Measurements from ENCODE around the gene MB21D2. TPM values are rescaled to one million over a fixed set of nuclear protein-coding genes. Genes with fewer than 3 reads are reported as not detected.

The MB21D2 gene
- total and polyA plus RNA-seq, 2 experiments from 2014 or later, result 8.1 to 35.9 TPM

DNA sequence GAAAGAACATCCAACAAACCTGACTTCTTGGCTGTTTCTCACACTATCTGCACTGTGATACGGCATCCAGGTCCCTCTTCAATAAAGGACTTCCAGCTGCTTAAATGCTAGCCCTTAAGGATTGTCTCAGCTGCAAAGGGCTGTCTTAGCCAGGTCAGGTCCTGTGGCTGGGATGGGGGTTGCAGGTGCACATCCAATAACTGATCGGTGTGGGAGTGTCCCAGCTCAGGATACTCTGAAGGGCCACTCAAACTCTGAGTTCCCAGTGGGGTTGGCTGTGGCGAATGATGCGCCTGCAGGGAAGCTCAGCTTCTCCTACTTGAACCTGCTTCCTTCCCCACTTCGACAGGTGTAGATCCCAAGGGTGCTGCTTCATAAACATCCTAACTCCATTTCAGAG lies 115.7 kb downstream of the MB21D2 start (continued):
- TF ChIP-seq, protein P1, sequence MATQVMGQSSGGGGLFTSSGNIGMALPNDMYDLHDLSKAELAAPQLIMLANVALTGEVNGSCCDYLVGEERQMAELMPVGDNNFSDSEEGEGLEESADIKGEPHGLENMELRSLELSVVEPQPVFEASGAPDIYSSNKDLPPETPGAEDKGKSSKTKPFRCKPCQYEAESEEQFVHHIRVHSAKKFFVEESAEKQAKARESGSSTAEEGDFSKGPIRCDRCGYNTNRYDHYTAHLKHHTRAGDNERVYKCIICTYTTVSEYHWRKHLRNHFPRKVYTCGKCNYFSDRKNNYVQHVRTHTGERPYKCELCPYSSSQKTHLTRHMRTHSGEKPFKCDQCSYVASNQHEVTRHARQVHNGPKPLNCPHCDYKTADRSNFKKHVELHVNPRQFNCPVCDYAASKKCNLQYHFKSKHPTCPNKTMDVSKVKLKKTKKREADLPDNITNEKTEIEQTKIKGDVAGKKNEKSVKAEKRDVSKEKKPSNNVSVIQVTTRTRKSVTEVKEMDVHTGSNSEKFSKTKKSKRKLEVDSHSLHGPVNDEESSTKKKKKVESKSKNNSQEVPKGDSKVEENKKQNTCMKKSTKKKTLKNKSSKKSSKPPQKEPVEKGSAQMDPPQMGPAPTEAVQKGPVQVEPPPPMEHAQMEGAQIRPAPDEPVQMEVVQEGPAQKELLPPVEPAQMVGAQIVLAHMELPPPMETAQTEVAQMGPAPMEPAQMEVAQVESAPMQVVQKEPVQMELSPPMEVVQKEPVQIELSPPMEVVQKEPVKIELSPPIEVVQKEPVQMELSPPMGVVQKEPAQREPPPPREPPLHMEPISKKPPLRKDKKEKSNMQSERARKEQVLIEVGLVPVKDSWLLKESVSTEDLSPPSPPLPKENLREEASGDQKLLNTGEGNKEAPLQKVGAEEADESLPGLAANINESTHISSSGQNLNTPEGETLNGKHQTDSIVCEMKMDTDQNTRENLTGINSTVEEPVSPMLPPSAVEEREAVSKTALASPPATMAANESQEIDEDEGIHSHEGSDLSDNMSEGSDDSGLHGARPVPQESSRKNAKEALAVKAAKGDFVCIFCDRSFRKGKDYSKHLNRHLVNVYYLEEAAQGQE (IDR thresholded peaks at IDR 0.05; ENCODE audit: unreplicated experiment), result no peak
- no peak for TF ChIP-seq ETS1 (IDR thresholded peaks at IDR 0.05)

DNA sequence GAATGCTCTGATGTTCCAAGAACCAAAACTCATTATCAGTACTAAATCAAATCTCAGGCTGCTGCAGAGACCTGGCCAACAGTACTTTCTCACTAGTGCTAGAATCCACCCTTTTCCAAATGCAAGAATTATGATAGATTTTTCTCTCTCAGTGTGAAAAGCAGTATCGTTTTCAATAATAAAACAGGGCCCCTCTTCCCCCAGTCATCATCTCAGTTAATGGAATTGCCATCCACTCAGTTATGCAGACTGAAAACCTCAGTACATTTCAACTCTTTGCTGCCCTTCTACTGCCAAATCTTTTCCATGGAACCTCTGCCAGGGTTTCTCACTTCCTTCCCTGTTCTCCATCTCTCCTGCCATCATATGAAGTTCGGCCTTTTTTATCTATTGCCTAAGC lies 117.9 kb downstream of the MB21D2 start:
- H3K27me3 ChIP-seq (ENCODE audit: insufficient read depth), result no peaks in the 10 kb centered on the region
- ATAC-seq (no peak), DNase-seq (ENCODE audit: low spot score) (no peak)
- Mint-ChIP-seq H3K27me3 (ENCODE audit: insufficient read depth, low read depth, poor library complexity) (no peaks in the 10 kb centered on the region), H3K4me3 (no peak overlapping the region), H3K27ac (no peak overlapping the region), H3K36me3 (ENCODE audit: low read depth) (peaks cover 20% of the 10 kb centered on the region), H3K4me1 (0 out of 3 replicates have a peak, but pooled peaks cover 4% of the 10 kb centered on the region), H3K9me3 (no peaks in the 10 kb centered on the region)
- no peaks in the 10 kb centered on the region for H3K36me3 ChIP-seq (ENCODE audit: insufficient read depth)
- H3K4me2 ChIP-seq, result no peak overlapping the region
- no peaks in the 10 kb centered on the region for H3K9me2 ChIP-seq (ENCODE audit: insufficient read depth)
- H3K27ac ChIP-seq (ENCODE audit: low read depth), result no peak overlapping the region
- H3K4me1 ChIP-seq (ENCODE audit: insufficient read depth), result no peaks in the 10 kb centered on the region
- H3F3A ChIP-seq (replicated peaks; ENCODE audit: low read depth), result no peaks in the 10 kb centered on the region
- no peak overlapping the region for H2AFZ ChIP-seq
- no peak overlapping the region for H3K4me3 ChIP-seq
- H3K79me2 ChIP-seq (replicated peaks; ENCODE audit: insufficient read depth), result peaks cover 25% of the 10 kb centered on the region
- no peaks in the 10 kb centered on the region; the same call in none of the 2 replicates for H4K20me1 ChIP-seq (replicated peaks; ENCODE audit: insufficient read depth)
- no peak for TF ChIP-seq CTCF (conservative IDR thresholded peaks at IDR 0.05; ENCODE audit: low read depth in 2 of 2)
- no peak for TF ChIP-seq ZNF114 (CRISPR knock-in tag; IDR thresholded peaks at IDR 0.05)
- TF ChIP-seq ZNF331 (CRISPR knock-in tag; IDR thresholded peaks at IDR 0.05; ENCODE audit: low read depth), result no peak
- no peak for TF ChIP-seq JUNB (IDR thresholded peaks at IDR 0.05; ENCODE audit: unreplicated experiment)
- TF ChIP-seq ZNF462 (CRISPR knock-in tag; IDR thresholded peaks at IDR 0.05), result no peak
- TF ChIP-seq EZH2phosphoT487 (IDR thresholded peaks at IDR 0.05; ENCODE audit: unreplicated experiment), result no peak
- TF ChIP-seq NANOG (IDR thresholded peaks at IDR 0.05; ENCODE audit: borderline replicate concordance), result no peak
- TF ChIP-seq POLR2AphosphoS5 (IDR thresholded peaks at IDR 0.05; ENCODE audit: low read depth), result no peak
- TF ChIP-seq STAT1 (IDR thresholded peaks at IDR 0.05; ENCODE audit: unreplicated experiment), result no peak

All from GM23338 (cell line).